GM18517 (cell line): ENCODE data around the gene INSIG2.

Experiments
- ATAC-seq: cut with Tn5 transposase; IDR thresholded peaks from one replicate; pipeline ENCODE4 v1.9.1; 2021; ENCODE audit warnings: mild to moderate bottlenecking, moderate library complexity; ENCODE audit not compliant: unreplicated experiment

The INSIG2 gene

GRCh38 chr2:118088051-118089024 is at the start of gene INSIG2:
INSIG2 (plus strand) TSS chr2:118088471; CDS start chr2:118096557, 8,086 bp downstream.
- peak; percentile 96 for ATAC-seq

GRCh38 chr2:118040891-118041290 is 47.4 kb upstream of the INSIG2 start:
- no peak for ATAC-seq

DNA sequence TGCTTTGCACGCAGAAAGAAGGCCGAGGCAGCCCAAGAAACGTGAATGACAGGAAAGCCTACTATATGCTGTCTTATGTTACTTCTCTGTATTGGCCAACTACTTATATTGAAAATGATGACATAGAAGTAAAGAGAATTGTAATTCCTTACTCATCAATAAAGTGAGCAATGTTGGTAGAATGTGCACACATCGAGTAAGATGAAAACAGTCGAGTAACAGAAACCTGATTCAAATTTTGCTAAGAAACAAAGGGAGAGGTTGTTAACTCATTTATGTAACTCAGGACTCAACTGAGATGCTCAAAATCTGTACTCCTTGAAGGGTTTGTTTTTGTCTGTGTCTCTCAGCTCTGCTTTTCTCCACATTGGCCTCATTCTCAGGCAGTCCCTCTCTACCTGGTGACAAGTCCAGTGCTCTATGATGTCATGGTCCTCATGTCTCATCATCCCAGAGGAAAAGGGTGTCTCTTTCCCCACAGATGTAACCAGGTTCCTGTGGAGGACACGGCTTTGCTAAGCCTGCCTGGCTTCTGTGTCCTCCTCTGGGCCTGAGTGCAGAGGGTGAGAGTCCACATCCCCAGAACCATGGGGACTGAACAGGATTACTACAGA is 44.1 kb upstream of the INSIG2 start:
- ATAC-seq: no peak

GRCh38 chr2:118044854-118045253 is 43.4 kb upstream of the INSIG2 start:
- no peak for ATAC-seq

DNA sequence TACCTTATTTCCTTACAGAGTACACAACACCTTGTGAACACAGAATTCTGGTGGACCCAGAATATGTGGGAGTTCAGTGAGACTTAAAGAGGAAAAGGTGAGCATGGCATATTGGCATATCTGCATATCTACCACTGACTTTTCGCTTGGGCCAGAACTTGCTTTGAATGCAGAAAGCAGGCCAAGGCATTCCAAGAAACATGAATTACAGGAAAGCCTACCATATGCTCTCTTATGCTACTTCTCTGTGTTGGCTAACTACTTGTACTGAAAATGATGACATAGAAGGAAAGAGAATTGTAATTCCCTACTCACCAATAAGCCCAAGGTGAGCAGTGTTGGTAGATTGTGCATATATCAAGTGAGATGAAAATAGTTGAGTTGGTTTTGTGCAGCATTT is 43.0 kb upstream of the INSIG2 start:
- no peak for ATAC-seq

DNA sequence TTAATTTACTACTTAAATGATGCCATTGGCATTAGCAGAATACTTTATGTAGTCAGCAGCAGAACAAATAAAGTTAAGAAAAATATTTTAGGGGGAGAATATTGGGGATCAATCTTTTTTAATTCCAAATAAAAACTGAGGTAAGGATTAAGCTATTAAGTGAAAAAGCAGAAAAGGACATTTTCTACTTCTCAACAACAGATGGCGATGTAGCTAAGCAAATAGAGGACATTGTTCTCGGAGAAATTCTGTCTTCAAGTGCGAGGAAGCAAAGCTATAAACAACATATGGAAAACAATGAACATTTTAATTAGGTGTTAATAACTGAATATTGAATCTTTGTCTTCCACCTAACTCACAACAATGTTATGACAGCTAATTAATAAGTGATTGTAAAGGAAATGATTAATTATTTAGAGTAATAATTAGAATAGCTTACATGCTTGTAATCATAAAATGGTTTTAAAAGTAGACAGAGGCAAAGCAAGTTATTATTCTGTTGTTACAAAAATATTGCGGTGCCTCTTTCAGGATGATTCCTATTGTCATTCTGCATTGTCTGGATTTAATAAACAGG is 41.5 kb upstream of the INSIG2 start:
- no peak for ATAC-seq

- no peak for ATAC-seq
These were observed 40.9 kb upstream of the INSIG2 start for GRCh38 chr2:118047380-118047826.

GRCh38 chr2:118048401-118048800 is 39.9 kb upstream of the INSIG2 start:
- no peak for ATAC-seq

DNA sequence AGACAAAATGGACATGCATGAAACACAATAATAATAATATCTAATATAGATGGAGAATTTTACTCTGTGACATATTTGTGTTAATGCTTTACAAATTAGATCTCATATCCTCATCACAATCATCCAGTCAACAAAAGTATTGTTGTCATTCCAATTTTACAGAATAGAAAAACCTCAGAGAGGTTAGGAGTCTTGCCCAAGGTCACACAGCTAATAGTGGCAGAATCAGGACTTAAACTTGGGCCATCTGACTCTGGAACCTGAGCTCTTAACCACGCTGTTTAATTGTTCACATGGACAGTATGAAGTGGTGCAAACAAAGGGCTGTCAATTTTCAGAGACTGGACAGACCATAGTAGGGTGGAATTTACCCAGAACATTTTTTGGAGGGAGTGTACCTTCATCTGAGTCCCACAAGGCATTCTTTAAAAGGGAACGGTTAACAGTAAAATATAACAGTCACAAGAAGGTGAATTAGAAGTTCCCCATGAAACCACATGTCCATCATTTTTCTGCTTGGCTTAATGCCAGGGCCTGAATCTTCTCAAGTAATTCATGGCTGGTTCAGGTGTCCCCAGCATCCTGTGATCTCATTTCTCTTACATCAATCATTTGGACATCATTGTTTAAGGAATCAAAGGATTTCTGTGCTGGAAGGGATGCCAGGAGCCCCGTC is 39.0 kb upstream of the INSIG2 start:
- ATAC-seq: no peak

GRCh38 chr2:118049816-118050140 is 38.5 kb upstream of the INSIG2 start:
- peak; percentile 66 for ATAC-seq

GRCh38 chr2:118050386-118050785 is 37.9 kb upstream of the INSIG2 start:
- ATAC-seq: no peak

- ATAC-seq: no peak
These were observed 37.3 kb upstream of the INSIG2 start for GRCh38 chr2:118050974-118051373.

GRCh38 chr2:118051826-118052358 is 36.4 kb upstream of the INSIG2 start:
- ATAC-seq: no peak

GRCh38 chr2:118052474-118052873 is 35.8 kb upstream of the INSIG2 start:
- ATAC-seq: no peak

DNA sequence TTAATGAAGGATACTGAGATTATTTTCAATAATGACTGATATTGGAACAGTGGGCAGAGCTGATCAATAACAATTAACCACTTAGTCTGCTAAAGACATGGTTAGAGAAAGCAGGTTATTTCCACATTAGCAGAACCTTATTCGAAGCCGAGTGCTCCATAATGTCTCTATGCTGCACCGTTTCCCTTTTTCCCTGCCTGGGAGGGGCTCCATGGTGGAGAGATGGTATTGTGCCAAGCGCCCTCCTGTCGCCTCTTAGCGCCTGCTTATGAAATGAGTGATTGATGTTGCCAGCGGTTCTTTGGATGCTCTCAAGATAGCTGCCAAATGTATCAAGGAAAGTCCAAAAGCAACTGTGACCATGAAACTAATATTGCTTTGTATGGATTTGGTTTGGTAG is 34.6 kb upstream of the INSIG2 start:
- no peak for ATAC-seq

DNA sequence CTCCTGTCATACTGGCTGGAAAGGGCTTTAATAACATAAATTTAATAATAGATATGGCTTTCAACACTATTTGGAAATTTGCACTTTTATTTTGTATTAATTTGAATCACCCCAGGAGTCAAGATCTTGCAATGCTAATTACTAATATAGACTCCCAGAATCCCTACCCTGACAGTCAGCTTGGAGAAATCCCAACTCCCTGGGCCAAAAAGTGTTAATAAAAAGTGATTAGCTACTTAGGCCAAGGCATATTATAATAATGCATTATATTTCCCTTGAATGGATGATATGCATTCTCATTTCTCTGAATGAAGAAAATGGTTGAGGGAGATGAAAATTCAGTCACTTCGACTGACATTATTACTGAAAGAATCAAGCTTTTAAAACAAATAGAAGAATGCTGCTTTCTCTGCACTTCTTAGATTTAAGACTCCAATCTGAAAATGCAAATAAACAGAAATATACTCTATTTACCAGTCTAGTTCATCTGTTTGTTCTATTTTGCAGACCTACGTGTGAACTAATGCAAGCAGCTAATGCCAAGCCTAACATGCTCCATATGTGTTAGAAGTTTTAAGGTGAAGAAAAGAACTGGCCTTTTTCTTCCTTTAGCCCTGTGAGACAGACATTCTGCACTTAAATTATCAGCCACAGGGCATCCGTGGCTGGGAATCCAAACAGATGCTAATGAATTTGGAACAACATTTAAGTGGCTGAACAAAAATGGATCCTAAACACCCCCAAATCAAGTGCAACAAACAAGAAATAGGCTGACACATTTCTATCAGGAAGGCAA is 33.9 kb upstream of the INSIG2 start:
- ATAC-seq: no peak

GRCh38 chr2:118055512-118056164 is 32.6 kb upstream of the INSIG2 start:
- ATAC-seq: peak; percentile 85

GRCh38 chr2:118056165-118056534 is 32.1 kb upstream of the INSIG2 start:
- ATAC-seq: peak; percentile 86

DNA sequence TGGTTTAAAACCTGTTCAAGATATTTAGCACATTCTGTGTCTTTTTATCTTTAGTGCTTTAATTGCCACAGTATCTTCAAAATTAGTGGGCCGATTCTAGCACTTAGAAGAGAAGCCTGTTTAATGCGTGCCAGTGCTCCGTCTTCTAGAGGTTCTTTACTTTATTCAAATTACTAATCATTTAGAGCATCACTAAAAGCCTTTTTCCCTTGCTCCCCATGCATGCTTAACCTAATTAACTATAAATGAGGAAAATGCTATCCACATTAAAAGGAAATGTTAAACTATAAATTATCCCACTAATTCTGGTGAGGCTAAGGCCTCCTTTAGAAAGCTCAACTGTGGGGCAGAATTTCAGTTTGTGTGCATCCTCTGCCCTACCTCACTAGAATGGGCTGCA is 31.5 kb upstream of the INSIG2 start:
- ATAC-seq: no peak

GRCh38 chr2:118058951-118059350 is 29.3 kb upstream of the INSIG2 start:
- no peak for ATAC-seq
